ENCODE measurements around the gene PCDHGC4.

The PCDHGC4 gene

GRCh38 chr5:141478321-141478945 lies 6.4 kb upstream of the PCDHGC4 start:
- Histone ChIP-seq H3K27me3 (ENCODE audit: control insufficient read depth, insufficient read depth, low read length) (no peaks in the 10 kb centered on the region), H3K4me1 (ENCODE audit: control insufficient read depth, insufficient read depth, low read length) (peaks cover 36% of the 10 kb centered on the region), H3K4me2 (ENCODE audit: low read length) (peak overlapping the region; percentile 93), H3K9ac (ENCODE audit: low read depth, low read length) (peak overlapping the region; percentile 83), H3K9me3 (replicated peaks; ENCODE audit: low read length) (no peaks in the 10 kb centered on the region), H3K4me3 (ENCODE audit: low read length) (peak overlapping the region; percentile 79), H3K36me3 (ENCODE audit: insufficient read depth, low read length) (peaks cover 7% of the 10 kb centered on the region)

- Histone ChIP-seq H3K27me3 (ENCODE audit: control insufficient read depth, insufficient read depth, low read length) (no peaks in the 10 kb centered on the region), H3K4me2 (ENCODE audit: low read length) (peak overlapping the region; percentile 52), H3K4me3 (ENCODE audit: low read length) (peak overlapping the region; percentile 19), H3K36me3 (ENCODE audit: insufficient read depth, low read length) (peaks cover 7% of the 10 kb centered on the region), H3K4me1 (ENCODE audit: control insufficient read depth, insufficient read depth, low read length) (peaks cover 47% of the 10 kb centered on the region), H3K9ac (ENCODE audit: low read depth, low read length) (no peak overlapping the region), H3K9me3 (replicated peaks; ENCODE audit: low read length) (no peaks in the 10 kb centered on the region)
Observed at GRCh38 chr5:141479776-141480175, 5.1 kb upstream of the PCDHGC4 start.

- peaks cover 14% of the 10 kb centered on the region for H3K36me3 ChIP-seq (ENCODE audit: insufficient read depth, low read length)
- peak overlapping the region; percentile 75 for H3K4me2 ChIP-seq (ENCODE audit: low read length)
- no peaks in the 10 kb centered on the region for H3K9me3 ChIP-seq (replicated peaks; ENCODE audit: low read length)
- no peak overlapping the region for H3K9ac ChIP-seq (ENCODE audit: low read depth, low read length)
- H3K4me1 ChIP-seq (ENCODE audit: control insufficient read depth, insufficient read depth, low read length): peaks cover 40% of the 10 kb centered on the region
- H3K27me3 ChIP-seq (ENCODE audit: control insufficient read depth, insufficient read depth, low read length): no peaks in the 10 kb centered on the region
- peak overlapping the region; percentile 49 for H3K4me3 ChIP-seq (ENCODE audit: low read length)
Observed at GRCh38 chr5:141483902-141484301, 928 bp upstream of the PCDHGC4 start.

- Histone ChIP-seq H3K36me3 (ENCODE audit: insufficient read depth, low read length) (peaks cover 14% of the 10 kb centered on the region), H3K4me1 (ENCODE audit: control insufficient read depth, insufficient read depth, low read length) (peaks cover 42% of the 10 kb centered on the region), H3K4me2 (ENCODE audit: low read length) (peak overlapping the region; percentile 75), H3K4me3 (ENCODE audit: low read length) (peak overlapping the region; percentile 49), H3K9ac (ENCODE audit: low read depth, low read length) (no peak overlapping the region), H3K9me3 (replicated peaks; ENCODE audit: low read length) (no peaks in the 10 kb centered on the region), H3K27me3 (ENCODE audit: control insufficient read depth, insufficient read depth, low read length) (no peaks in the 10 kb centered on the region)
Observed at GRCh38 chr5:141484310-141484640, 555 bp upstream of the PCDHGC4 start.

GRCh38 chr5:141485321-141486055 lies 658 bp downstream of the PCDHGC4 start:
- H3K4me2 ChIP-seq (ENCODE audit: low read length): peak overlapping the region; percentile 75
- H3K9ac ChIP-seq (ENCODE audit: low read depth, low read length): no peak overlapping the region
- H3K4me3 ChIP-seq (ENCODE audit: low read length): peak overlapping the region; percentile 49
- peaks cover 24% of the 10 kb centered on the region for H3K36me3 ChIP-seq (ENCODE audit: insufficient read depth, low read length)
- H3K9me3 ChIP-seq (replicated peaks; ENCODE audit: low read length): no peaks in the 10 kb centered on the region
- peaks cover 43% of the 10 kb centered on the region for H3K4me1 ChIP-seq (ENCODE audit: control insufficient read depth, insufficient read depth, low read length)
- no peaks in the 10 kb centered on the region for H3K27me3 ChIP-seq (ENCODE audit: control insufficient read depth, insufficient read depth, low read length)

DNA sequence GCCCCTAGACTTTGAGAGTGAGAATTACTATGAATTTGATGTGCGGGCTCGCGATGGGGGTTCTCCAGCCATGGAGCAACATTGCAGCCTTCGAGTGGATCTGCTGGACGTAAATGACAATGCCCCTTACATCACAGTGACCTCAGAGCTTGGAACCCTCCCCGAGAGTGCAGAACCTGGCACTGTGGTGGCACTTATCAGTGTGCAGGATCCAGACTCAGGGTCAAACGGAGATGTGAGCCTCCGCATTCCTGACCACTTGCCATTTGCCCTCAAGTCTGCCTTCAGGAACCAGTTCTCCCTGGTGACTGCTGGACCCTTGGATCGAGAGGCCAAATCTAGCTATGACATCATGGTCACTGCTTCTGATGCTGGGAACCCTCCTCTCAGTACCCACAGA lies 1.3 kb downstream of the PCDHGC4 start:
- Histone ChIP-seq H3K27me3 (ENCODE audit: control insufficient read depth, insufficient read depth, low read length) (no peaks in the 10 kb centered on the region), H3K9me3 (replicated peaks; ENCODE audit: low read length) (no peaks in the 10 kb centered on the region), H3K4me2 (ENCODE audit: low read length) (no peak overlapping the region), H3K4me3 (ENCODE audit: low read length) (no peak overlapping the region), H3K9ac (ENCODE audit: low read depth, low read length) (no peak overlapping the region), H3K4me1 (ENCODE audit: control insufficient read depth, insufficient read depth, low read length) (peaks cover 43% of the 10 kb centered on the region), H3K36me3 (ENCODE audit: insufficient read depth, low read length) (peaks cover 30% of the 10 kb centered on the region)

DNA sequence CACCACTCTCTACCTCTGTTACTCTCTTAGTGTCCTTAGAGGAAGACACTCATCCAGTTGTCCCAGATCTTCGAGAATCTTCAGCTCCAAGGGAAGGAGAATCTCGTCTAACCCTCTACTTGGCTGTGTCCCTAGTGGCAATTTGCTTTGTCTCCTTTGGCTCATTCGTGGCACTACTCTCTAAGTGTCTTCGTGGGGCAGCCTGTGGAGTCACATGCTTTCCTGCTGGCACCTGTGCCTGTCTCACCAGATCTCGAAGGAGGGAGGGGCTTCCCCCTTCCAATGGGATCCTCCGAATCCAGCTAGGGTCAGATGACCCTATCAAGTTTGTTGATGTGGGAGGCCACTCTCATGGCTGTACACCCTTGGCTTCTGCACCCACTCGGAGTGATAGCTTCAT lies 2.3 kb downstream of the PCDHGC4 start:
- no peaks in the 10 kb centered on the region for H3K9me3 ChIP-seq (replicated peaks; ENCODE audit: low read length)
- H3K4me1 ChIP-seq (ENCODE audit: control insufficient read depth, insufficient read depth, low read length): peaks cover 43% of the 10 kb centered on the region

DNA sequence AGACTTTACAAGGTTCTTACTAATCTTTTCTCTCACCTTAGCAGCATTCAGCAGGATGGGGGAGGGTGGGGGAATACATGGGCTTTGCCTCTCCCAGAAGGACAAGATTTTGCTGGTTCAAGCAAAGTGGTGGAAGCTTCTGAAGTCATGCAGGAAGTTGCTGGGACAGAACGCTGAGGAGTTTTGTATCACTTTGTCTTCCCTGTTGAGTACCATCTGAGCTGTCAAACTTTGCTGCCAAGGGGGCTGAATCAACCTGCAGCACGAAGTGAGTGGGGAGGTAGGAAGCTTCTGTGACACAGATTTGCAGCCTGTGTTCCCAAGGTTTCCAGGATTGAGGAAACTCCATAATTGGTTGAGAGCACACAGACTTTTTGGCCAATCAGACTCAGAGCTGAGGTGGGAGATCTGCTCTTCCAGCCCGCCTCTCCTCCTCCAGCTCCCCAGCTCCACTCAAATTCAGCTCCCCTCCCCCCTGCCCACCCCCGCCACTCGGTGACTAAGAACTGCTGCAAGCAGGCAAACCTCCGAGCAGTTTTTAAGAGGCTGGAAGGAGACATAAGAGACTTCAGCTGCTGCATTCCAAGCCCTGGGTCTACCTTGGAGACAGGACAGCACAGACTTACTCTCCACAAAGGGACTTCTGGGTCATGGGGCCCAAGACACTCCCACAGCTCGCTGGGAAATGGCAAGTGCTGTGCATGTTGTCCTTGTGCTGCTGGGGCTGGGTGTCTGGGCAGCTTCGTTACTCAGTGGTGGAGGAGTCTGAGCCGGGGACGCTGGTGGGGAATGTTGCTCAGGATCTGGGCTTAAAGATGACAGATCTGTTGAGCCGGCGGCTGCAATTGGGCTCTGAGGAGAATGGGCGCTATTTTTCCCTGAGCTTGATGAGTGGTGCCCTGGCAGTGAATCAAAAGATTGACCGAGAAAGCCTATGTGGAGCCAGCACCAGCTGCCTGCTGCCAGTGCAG lies 4.0 kb downstream of the PCDHGC4 start, which contains the start of gene PCDHGC5:
Gene PCDHGC5 (plus strand): TSS at position 491 of the 971 bp plus-strand sequence. CDS start 160 bp downstream, at position 651.
- Histone ChIP-seq H3K9me3 (replicated peaks; ENCODE audit: low read length) (no peaks in the 10 kb centered on the region), H3K9ac (ENCODE audit: low read depth, low read length) (peak within 1 kb of the TSS; percentile 38), H3K36me3 (ENCODE audit: insufficient read depth, low read length) (peaks cover 40% of the 10 kb centered on the region), H3K4me2 (ENCODE audit: low read length) (peak within 1 kb of the TSS; percentile 83), H3K27me3 (ENCODE audit: control insufficient read depth, insufficient read depth, low read length) (no peaks in the 10 kb centered on the region), H3K4me3 (ENCODE audit: low read length) (peak within 1 kb of the TSS; percentile 60), H3K4me1 (ENCODE audit: control insufficient read depth, insufficient read depth, low read length) (peaks cover 46% of the 10 kb centered on the region)

More for the DNA sequence above, 2.3 kb downstream of the PCDHGC4 start:
- Histone ChIP-seq H3K27me3 (ENCODE audit: control insufficient read depth, insufficient read depth, low read length) (no peaks in the 10 kb centered on the region), H3K9ac (ENCODE audit: low read depth, low read length) (no peak overlapping the region), H3K4me2 (ENCODE audit: low read length) (no peak overlapping the region), H3K4me3 (ENCODE audit: low read length) (no peak overlapping the region), H3K36me3 (ENCODE audit: insufficient read depth, low read length) (peaks cover 39% of the 10 kb centered on the region)

GRCh38 chr5:141489841-141490240 lies 5.0 kb downstream of the PCDHGC4 start:
- Histone ChIP-seq H3K27me3 (ENCODE audit: control insufficient read depth, insufficient read depth, low read length) (no peaks in the 10 kb centered on the region), H3K4me2 (ENCODE audit: low read length) (peak overlapping the region; percentile 83), H3K9me3 (replicated peaks; ENCODE audit: low read length) (no peaks in the 10 kb centered on the region), H3K36me3 (ENCODE audit: insufficient read depth, low read length) (peaks cover 40% of the 10 kb centered on the region), H3K4me1 (ENCODE audit: control insufficient read depth, insufficient read depth, low read length) (peaks cover 49% of the 10 kb centered on the region), H3K9ac (ENCODE audit: low read depth, low read length) (peak overlapping the region; percentile 38), H3K4me3 (ENCODE audit: low read length) (peak overlapping the region; percentile 60)

GRCh38 chr5:141490271-141490670 lies 5.4 kb downstream of the PCDHGC4 start:
- H3K36me3 ChIP-seq (ENCODE audit: insufficient read depth, low read length): peaks cover 40% of the 10 kb centered on the region
- H3K27me3 ChIP-seq (ENCODE audit: control insufficient read depth, insufficient read depth, low read length): no peaks in the 10 kb centered on the region
- no peaks in the 10 kb centered on the region for H3K9me3 ChIP-seq (replicated peaks; ENCODE audit: low read length)
- no peak overlapping the region for H3K9ac ChIP-seq (ENCODE audit: low read depth, low read length)
- no peak overlapping the region for H3K4me2 ChIP-seq (ENCODE audit: low read length)
- H3K4me3 ChIP-seq (ENCODE audit: low read length): no peak overlapping the region
- H3K4me1 ChIP-seq (ENCODE audit: control insufficient read depth, insufficient read depth, low read length): peaks cover 51% of the 10 kb centered on the region

- Histone ChIP-seq H3K4me2 (ENCODE audit: low read length) (no peak overlapping the region), H3K9ac (ENCODE audit: low read depth, low read length) (no peak overlapping the region), H3K27me3 (ENCODE audit: control insufficient read depth, insufficient read depth, low read length) (no peaks in the 10 kb centered on the region), H3K4me1 (ENCODE audit: control insufficient read depth, insufficient read depth, low read length) (peaks cover 54% of the 10 kb centered on the region), H3K9me3 (replicated peaks; ENCODE audit: low read length) (no peaks in the 10 kb centered on the region), H3K4me3 (ENCODE audit: low read length) (no peak overlapping the region), H3K36me3 (ENCODE audit: insufficient read depth, low read length) (peaks cover 35% of the 10 kb centered on the region)
Observed at GRCh38 chr5:141490771-141491170, 5.9 kb downstream of the PCDHGC4 start.
